ENCODE measurements around the gene APOH.

APOH gene

DNA sequence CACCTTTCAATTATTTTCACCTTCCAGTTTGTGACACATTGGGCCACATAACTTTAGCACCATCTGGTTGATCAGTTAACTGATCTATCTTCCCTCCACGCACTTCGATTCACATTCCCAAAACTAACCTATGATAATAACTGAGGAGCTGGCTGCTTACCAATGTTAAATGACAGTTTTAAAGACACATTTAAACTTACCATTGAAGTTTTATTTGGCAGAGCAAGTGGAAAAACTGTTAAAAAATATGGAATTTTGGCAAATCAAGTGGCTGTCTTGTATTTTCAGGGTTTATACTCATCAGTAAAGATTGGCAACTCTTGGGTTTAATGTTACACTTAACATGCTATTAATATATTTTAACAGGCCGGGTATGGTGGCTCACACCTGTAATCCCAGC lies 5.4 kb upstream of the APOH start:
- no peak for DNase-seq

- DNase-seq = no peak
Observed at GRCh38 chr17:66233023-66233753, 4.0 kb upstream of the APOH start.

GRCh38 chr17:66230922-66231591 lies 1.8 kb upstream of the APOH start:
- no peak for DNase-seq

GRCh38 chr17:66229783-66230538 lies 746 bp upstream of the APOH start:
- no peak for DNase-seq

GRCh38 chr17:66227212-66228045 lies 1.8 kb downstream of the APOH start:
- DNase-seq = no peak

GRCh38 chr17:66222798-66223350 lies 6.3 kb downstream of the APOH start:
- no peak for DNase-seq

DNA sequence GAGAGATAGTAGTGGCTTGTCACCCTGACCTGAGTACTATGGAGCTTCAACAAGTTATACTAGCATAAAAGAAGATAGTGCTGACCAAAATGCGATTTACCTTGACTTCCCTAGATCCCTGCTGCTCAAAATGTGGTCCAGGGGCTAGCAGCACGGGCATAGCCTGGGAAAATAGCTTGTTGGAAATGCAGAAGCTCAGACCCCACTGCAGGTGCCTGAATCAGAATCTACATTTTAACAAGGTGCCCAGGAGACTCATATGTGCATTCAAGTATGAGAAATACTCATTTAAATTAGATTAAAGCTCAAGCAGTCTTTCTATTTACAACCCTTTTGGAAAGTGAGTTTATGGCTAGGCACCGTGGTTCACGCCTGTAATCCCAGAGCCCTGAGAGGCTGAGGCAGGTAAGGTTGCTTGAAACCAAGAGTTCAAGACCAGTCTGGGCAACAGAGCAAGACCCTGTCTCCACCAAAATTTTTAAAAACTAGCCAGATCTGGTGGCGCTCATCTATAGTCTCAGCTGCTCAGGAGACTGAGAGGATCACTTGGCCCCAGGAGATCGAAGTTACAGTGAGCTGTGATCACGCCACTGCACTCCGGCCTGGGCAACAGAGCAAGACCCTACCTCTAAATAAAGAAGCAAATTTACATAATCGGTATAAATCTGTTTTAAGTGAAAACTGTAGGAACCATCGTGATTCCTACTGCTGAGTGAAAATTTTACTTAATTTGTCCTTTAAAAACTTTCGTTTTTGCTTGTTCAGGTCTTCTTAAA lies 7.3 kb downstream of the APOH start:
- no peak for DNase-seq

GRCh38 chr17:66221343-66221742 lies 7.9 kb downstream of the APOH start:
- DNase-seq = no peak

GRCh38 chr17:66220079-66220835 lies 9.0 kb downstream of the APOH start:
- no peak for DNase-seq

- DNase-seq = no peak
Observed at GRCh38 chr17:66215529-66215911, 13.7 kb downstream of the APOH start.

DNA sequence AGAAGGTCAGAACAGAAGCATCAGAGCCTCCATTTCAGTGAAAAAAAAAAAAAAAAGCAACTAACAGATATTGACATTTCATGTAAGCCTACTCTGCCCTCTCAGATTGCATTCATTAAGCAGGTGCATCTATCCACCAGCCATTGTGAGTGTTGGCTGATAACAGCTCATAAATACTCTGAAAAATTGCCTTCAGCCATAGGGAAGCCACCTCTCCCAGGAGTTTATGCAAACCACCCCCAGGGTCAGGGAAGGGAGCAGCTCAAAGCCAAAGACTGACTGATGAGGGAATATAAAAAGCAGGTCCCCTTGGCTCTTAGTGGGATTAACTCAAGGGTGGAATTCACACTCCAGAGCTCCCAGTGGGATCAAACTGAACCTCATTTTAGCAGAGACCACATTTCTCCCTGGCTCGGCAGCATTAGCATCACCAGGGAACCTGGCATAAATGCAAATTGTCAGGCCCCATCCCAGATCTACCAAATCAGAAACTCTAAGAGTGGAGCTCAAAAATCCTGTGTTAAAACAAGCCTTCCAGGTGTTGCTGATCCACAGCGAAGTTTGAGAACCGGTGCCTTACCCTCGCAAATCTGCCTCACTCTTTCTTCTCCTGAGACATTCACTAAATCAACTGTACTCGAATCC lies 14.2 kb downstream of the APOH start:
- no peak for DNase-seq

- no peak for DNase-seq
Observed at GRCh38 chr17:66211047-66211810, 18.0 kb downstream of the APOH start.

GRCh38 chr17:66210208-66210574 lies 19.0 kb downstream of the APOH start:
- DNase-seq = no peak

DNA sequence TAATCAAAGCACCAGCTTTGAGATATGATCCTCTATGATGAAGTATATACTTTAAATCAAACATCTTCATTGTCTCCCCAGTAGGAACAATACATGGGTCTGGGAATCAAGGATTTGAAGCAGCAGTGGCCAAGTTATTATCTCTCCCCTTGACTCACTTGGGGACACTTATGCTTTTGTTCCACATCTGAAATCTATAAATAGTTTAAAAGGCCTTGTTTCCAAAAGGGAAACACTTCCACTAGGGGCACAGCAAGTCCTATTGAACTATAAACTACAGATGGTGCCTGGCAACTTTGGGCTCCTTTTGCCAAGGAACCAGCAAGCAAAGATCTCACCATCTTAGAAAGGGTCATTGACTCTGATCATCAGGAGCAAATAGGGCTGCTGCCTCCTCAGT lies 21.3 kb downstream of the APOH start:
- DNase-seq = no peak

- no peak for DNase-seq
Observed at GRCh38 chr17:66203274-66204015, 25.8 kb downstream of the APOH start.

GRCh38 chr17:66200685-66201092 lies 28.5 kb downstream of the APOH start:
- DNase-seq = peak; percentile 3

- no peak for DNase-seq
Observed at GRCh38 chr17:66198242-66198641, 31.0 kb downstream of the APOH start.

- no peak for DNase-seq
Observed at GRCh38 chr17:66192378-66192687, 36.9 kb downstream of the APOH start.

All from NCI-H446 treated with DMSO at 0.1 percent for 48 hours (cell line).